Glomerular visceral epithelial cell (primary cell): ENCODE results near the gene C2CD4D.

Source experiments
- DNase-seq: peaks from one replicate; pipeline ENCODE4 v3.0.0-alpha.2; 2016; ENCODE audit errors: extremely low spot score

The C2CD4D gene

GRCh38 chr1:151814426-151814825 lies 25.2 kb downstream of the C2CD4D start:
- no peak for DNase-seq

DNA sequence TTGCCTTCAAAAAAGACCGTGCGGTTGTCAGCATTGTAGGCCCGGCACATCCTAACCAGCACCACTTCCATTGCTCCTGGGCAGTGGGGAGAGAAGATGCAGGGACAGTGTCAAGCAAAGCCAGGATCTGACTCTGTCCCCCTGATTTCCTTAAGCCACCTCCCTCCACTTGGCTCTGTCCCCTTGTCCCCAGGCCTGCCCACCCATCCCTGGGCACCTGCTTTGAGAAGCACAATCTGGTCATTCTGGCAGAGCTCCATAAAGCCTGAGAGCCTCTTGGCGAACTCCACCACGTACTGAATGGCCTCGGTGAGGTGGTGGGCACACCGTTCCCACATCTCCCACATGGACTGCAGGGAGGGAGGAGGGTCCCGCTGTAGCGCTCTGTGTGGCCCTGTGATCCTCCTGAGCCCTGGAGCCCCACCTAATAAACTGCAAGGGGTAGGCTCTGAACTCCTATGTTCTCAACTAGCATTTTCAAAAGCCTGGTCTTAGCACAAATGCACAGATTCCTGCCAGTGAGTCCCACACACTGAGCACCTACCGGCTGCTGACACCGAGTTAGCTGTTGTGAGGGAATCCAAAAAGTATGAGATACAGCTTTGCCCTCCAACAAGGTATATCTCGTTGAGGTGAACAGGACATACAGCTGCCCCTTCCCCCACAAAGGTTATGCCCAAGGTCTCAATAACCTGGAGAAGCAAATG lies 26.2 kb downstream of the C2CD4D start:
- DNase-seq: no peak

GRCh38 chr1:151811181-151811580 lies 28.4 kb downstream of the C2CD4D start:
- DNase-seq: no peak

DNA sequence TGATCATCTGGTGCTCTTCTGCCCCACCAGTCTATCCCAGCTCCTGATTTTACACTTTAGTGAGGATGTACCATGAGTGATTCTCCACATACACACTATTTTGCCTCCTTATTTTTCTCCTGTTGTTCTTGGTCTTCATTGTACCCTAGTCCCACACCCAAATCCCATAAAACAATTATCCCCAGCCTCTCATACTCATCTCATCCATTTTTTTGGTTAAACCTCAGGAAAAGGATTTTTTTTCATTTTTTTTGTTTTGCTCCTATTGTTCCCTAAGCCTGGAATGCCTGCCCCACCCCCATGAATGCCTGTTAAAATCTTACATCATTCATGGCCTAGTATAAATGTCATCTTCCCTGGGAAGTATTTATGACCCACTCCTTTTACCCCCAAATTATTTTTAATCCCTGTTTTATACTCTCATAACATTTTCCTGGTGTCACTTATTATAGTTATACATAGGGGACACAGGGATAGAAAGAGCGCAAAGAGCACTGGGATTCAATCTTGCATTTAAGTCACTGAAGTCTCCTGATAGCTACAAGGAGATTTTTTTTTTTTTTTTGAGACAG lies 29.5 kb downstream of the C2CD4D start:
- no peak for DNase-seq

DNA sequence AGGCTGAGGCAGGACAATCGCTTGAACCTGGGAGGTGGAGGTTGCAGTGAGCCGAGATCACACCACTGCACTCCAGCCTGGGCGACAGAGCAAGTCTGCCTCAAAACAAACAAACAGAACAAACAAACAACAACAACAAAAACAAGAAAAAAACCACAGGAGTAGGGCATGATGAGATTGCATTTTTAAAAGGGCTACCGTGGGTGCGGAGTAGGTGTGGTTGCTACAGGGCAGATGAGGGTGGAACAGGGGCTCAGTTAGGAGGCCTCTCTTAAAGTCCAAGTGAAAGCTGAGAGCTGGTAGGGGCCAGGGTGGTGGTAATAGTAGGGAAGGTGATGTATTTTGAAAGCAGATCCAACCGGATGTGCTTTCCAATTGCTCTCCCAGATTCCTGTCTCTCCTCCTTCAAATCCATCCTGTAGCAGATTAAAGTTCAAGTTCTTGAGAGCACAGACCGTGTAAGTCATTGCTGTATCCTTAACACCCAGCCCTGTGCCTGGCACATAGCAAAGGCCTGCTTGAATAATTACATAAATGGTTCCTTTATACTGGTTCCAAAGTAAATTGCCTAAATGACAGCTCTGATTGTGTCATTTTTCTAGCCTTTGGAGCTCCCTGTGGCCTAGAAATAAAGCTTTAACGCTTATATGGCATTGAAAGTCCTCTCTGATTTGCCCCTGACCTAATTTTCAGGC lies 30.2 kb downstream of the C2CD4D start:
- no peak for DNase-seq

- no peak for DNase-seq
These were observed 31.9 kb downstream of the C2CD4D start for GRCh38 chr1:151807766-151808165.

DNA sequence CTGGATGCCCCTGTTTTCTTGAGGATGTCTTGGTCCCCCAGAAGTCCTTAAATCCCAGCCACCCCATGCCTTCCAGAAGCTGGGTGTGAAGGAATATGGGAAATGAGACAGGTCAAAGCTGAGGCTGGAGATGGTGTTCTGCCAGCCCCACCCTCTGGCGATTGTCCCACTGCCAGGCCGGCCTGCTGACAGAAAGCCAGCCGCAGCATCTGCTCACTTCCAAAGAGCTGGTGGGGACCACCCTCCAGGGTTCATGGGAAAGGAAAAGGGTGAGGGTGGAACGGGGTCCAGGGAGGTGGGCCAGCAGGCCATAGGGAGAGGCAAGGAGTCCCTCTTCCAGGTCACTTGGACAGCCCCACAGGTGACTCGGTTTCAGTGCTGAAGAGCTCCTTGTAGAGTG lies 32.5 kb downstream of the C2CD4D start:
- DNase-seq: no peak

DNA sequence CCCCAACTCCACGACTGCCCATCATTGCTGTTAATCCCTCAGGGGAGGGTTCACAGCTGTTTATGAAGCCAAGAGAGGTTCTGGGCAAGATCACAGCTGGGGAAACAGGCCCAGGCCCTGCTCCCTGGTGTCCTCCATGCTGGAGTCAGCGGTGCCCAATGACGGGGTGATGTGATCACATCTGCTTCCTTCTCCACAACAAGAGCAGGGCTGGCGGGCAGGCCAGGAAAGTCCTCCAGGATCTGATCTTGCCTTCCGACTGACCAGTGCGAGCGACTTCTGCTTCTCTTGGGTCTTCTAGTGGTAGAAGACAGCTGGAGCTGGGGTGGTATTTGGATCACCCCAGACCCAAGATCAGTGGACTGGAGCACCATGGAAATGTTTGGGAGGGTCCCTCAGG lies 33.5 kb downstream of the C2CD4D start:
- DNase-seq: no peak

DNA sequence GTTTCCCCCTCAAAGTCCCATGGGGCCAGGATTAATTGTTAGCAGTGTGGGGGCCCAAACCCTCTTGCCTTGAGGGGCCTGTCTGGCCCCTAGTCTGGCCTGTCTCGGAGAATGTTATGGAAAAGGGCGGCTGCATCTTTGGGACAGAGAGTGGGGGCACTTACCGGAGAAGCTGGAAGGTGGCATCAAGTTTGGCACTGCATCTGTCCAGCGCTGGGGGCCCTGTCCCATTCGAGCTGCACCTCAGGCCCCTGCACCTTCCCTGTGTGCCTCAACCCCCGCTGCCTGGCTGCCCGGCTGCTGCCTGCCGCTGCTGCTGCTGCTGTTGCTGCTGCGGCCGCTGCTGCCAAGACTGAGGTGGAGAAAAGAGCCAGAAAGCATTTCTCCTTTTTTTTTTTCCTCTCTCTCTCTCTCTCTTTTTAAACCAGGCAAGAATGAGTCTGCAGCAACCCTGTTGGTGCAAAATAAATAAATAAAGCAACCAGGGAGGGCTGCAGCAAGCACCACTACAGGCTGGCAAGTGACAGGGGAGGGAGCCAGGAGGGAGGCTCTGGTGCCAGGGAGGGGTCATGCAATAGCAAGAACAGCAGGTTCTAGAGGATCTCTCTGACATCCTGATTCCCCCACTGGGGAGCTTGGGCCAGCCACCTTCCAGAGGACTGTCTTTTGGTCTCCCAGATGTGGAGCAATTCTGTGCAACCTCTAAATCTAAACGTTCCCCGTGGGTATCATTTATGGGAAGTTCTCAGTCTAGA lies 34.4 kb downstream of the C2CD4D start, which contains the start of gene LINGO4:
Gene LINGO4, minus strand, starts transcription at position 354 of the 755 bp plus-strand sequence. CDS start 2,715 bp downstream, outside the sequence.
- no peak for DNase-seq

- DNase-seq: no peak
These were observed 35.7 kb downstream of the C2CD4D start for GRCh38 chr1:151803915-151804314.

DNA sequence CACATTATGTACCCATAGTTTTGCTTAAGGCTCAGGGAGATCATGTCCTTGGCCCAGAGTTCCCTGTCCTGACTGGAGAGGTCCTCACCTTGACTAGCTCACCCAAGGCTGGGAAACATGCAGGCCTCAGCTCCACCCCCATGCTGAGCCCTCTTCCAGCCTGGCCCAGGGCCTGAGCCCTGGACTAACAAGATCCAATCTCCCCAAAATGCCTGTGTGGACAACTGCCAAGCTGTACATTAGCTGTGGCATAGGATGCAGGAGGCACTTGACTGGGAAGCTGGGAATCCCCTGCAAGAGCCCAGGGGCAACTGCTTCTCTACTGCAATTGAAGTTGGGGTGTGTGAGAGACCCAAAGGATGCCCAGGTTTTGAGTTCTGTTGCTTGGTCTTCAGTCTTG lies 36.5 kb downstream of the C2CD4D start:
- no peak for DNase-seq

DNA sequence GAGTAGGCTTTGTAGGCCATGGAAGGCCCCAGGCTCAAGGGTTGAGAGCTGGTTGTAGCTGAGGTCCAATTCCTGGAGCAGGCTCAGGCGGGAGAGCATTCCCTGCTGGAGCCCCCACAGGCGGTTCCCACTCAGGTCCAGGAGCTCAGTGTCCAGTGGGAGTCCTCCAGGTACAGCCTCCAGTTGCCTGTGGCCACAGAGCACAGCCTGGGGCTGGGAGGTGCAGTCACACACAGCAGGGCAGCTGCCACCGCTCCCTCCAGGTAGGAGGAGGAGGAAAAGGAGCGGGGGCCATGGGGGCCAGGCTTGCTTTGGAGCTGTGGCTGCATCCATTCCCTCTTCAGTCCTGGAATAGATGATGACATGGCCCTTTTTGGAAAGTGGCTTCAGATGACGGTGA lies 37.2 kb downstream of the C2CD4D start:
- DNase-seq: no peak

GRCh38 chr1:151801846-151802245 lies 37.8 kb downstream of the C2CD4D start:
- no peak for DNase-seq

DNA sequence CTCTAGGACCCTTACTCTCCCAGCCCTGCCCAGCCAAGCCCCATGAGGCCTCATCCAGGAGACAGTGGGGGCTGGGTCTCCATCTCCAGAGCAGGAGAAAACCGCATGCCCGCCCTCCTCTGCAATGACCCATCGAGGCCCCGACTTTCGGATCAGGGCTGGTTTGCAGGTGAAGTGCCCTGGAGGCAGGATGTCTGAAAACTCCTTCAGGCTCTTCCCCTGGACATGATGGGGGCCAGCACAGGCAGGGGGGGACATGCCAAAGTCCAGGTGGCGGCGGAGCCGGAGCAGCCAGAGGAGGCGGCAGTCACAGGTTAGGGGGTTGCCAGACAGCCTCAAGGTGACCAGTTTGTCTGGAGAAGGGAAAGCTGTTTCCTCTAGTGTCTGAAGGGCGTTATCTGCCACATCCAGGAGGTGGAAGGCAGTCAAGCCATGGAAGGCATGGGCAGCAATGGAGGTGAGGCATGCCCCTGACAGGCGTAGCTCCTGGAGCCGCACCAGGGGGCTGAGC lies 38.3 kb downstream of the C2CD4D start:
- no peak for DNase-seq

- no peak for DNase-seq
These were observed 38.8 kb downstream of the C2CD4D start for GRCh38 chr1:151800830-151801229.

DNA sequence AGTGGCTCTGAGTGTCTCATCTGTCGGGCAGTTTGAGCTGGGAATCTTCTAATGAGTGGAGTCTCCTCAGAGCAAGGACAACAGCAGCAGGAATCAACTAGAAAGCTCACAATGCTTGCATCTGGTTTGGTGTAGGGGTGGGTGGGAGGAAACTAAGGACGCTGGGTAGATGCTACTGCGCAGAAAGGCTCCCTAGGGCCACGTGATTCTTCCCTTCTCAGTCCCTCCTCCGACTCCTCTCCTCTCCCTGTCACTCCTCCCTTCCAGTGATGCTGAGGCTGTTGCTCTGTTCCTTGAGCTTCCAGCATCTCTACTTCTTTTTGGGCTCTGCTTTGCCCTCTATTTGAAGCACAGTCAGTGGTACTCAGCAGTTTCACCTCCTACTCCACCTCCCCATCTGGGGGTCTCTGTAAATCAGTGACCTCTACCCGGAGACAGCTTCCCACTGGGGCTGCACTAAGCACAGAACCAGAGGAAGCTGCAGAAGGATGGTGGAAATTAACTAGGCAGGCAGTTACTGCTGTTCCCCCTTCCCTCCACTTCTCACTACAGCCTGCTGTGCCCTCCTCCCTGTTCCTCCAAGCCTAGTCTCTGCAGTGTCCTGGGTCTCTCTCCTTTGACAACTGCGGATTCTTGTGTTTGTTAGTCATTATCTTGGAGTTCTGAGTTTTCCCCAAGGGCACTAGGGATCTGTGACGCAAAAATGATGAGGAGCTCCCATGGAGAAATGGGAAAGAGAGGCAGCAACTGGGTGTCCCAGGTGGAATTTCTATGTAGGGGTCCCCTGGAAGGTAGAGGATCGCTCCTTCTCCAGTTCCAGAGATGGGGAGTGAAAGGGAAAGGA lies 40.2 kb downstream of the C2CD4D start:
- no peak for DNase-seq

GRCh38 chr1:151798571-151798970 lies 41.0 kb downstream of the C2CD4D start:
- DNase-seq: no peak

DNA sequence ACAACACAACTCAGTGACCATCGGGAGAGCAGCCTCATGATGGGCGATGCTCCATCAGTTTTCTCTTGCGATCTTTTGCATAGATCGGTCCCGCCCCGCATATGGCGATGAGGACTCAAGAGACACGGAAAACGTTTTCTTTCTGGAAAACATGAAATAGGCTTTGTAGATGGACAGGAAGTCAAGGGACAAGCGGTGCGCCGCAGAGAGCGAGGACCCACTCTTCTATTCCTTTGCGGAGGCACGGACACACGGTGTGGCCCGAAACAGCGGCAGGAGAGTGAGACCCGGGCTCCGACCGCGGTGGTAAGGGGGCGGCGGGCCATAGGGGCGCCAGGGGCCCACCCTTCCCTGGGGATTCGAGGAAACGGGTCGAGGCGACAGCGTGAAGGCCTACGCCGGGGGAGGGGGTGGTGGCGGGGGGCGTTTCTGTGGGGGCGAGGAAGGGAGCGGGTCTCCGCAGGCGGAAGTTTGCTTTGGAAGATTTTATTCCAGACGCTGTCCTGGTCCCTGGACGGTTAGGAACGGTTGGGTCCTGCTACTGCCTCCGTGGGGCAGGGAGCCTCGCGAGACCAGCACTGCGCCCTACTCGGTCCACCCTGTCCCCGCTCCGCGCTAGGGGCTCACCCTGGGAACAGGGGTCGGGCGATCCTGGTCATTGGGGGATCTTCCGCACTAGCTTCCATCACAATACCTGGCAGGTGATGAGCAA lies 48.5 kb downstream of the C2CD4D start:
- peak; percentile 24 for DNase-seq

- peak; percentile 100 for DNase-seq
These were observed 49.3 kb downstream of the C2CD4D start, which contains the start of gene TDRKH for GRCh38 chr1:151790071-151790939. TSS of gene TDRKH (minus strand) at chr1:151790500. CDS start at chr1:151783022, 7,478 bp downstream.
